Right lobe of liver (tissue), 6 donors: ENCODE measurements around the gene EMX1. TPM values are rescaled to one million over a fixed set of nuclear protein-coding genes. Genes with fewer than 3 reads are reported as not detected.
"Not testable (repeated sequence)": the region's sequence is repeated elsewhere in the genome, so short reads cannot be mapped to it uniquely, and the experiment has no call there.

Experiments
- ATAC-seq, 4 donors: fragments of 200-7000 bp; cut with Tn5 transposase; one replicate each; pipeline ENCODE4 v1.9.1; 2020; ENCODE audit warnings: mild to moderate bottlenecking in 4 of 4, moderate library complexity in 4 of 4
- DNase-seq, 3 donors: peaks; one replicate each; pipeline ENCODE4 v3.0.0-alpha.2; 2020
- H3K27ac ChIP-seq, 3 donors: fragments of 200-600 bp; one replicate each; pipeline ENCODE4 v1.8.0; 2022
- H3K27me3 ChIP-seq, 2 donors: fragments of 200-600 bp; one replicate each; pipeline ENCODE4 v1.8.0; 2022
- H3K36me3 ChIP-seq, 4 donors: fragments of 200-600 bp; sonication (generic) in 1 of 4; one replicate each; pipeline versions ENCODE4 v1.5.1 to v1.8.0; 2017 to 2022; ENCODE audit warnings: control low read depth in 1 of 4
- H3K4me1 ChIP-seq, 4 donors: fragments of 200-600 bp; sonication (generic) in 1 of 4; one replicate each; pipeline versions ENCODE4 v1.5.1 to v1.8.0; 2017 to 2022; ENCODE audit warnings: control low read depth in 1 of 4
- H3K4me3 ChIP-seq, 3 donors: fragments of 200-600 bp; one replicate each; pipeline ENCODE4 v1.8.0; 2022
- H3K9me3 ChIP-seq, 4 donors: fragments of 200-600 bp; sonication (generic) in 1 of 4; one replicate each; pipeline versions ENCODE4 v1.5.1 to v1.8.0; 2017 to 2022; ENCODE audit warnings: control low read depth in 1 of 4
- POLR2A ChIP-seq: fragments of 450-650 bp; IDR thresholded peaks from one replicate; pipeline ENCODE4 v1.6.1; 2017; ENCODE audit warnings: antibody characterized with exemption, mild to moderate bottlenecking
- WGBS: methylation state at CpG from one replicate; pipeline ENCODE4 v1.1.6; 2018; ENCODE audit warnings: low coverage, low lambda C conversion rate; ENCODE audit not compliant: insufficient coverage; ENCODE audit errors: missing lambda C conversion rate; 5-methylcytosine and 5-hydroxymethylcytosine counted together
- intact Hi-C, 2 donors: fragments of 100-400 bp; cut with DNase I; formaldehyde crosslinking; loops; one replicate each; pipeline versions ENCODE4 v1.11.2 to v1.14.1; 2022
- total RNA-seq, 6 experiments: library from RNA; depleted of rRNA in 2 of 6; stranded (reverse); fragments of >200 nt in 2 of 6; fragmentation: NEBNext Ultra II Directional in 3 of 6; extraction: Animal tissue kit (Norgen Biotek cat#: 25700) in 3 of 6; gene quantifications; one replicate each; pipeline versions ENCODE4 v1.1.0 to v1.2.4, GENCODE V29; 2016 to 2023
- TF ChIP-seq, protein P1 (sequence below), 4 donors: fragments of 200-600 bp in 3 of 4; fragments of 450-650 bp in 1 of 4; IDR thresholded peaks; one replicate each; pipeline versions ENCODE4 v1.5.1 to v1.8.0; 2016 to 2022; ENCODE audit warnings: antibody characterized with exemption in 4 of 4, mild to moderate bottlenecking in 2 of 4
- donor health status: DM: no; HTN: yes; CAD: no.
- donor health status: DM: no; HTN: no; CAD: no.
- donor health status: DM: no; HTN: no; CAD: no.
- donor health status: DM: no; HTN: yes; CAD: no.
- donor health status: DM: no; HTN: yes; CAD: no.

EMX1 gene
- total RNA-seq, 6 experiments from 2014 or later: 0.25 to 0.49 (median 0.29) TPM; not detected in 3

DNA sequence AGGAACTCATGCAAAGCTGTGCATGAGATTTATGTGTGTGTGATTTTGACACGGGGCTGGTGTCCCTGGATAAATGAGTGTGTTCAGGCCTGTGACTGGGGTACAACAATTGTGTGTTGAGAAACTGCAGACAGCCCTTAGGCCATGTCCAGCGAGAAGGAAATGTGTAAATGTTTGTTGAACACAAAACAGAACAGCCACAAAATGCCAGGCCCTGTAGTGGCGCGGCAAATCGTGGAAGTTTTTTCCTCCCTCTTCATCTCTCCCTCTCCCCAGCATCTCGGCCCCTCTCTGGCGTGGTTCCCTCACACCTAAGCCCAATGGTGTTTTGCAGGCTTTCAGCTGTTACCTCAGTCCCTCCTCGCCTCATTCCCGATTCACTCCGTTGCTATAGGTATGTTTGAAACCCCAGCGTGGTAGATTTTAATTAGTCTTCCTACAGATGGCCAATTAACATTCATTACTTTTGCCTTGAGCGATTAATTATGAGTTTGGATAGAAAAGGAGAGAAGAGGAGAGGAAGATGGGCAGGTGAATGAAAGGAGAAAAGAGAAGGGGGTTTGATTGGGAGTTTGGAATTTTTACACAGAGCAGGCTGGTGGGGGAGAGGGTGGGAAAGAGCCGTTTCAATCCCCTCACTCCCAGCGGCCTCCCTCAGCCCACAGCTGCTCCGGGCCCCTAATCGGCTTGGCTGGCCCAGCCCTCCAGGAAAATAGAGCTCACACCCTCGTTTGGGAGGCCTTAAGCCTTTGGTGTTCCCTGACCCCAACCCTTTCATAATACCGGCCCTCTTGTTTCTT lies 19.3 kb upstream of the EMX1 start:
- Histone ChIP-seq H3K27ac (no peak overlapping the region), H3K27me3 (peaks cover 0 to 7% of the 10 kb centered on the region in 2 donors), H3K36me3 (no peaks in the 10 kb centered on the region), H3K9me3 (no peaks in the 10 kb centered on the region), H3K4me1 (no peaks in the 10 kb centered on the region), H3K4me3 (no peak overlapping the region)
- no peak for TF ChIP-seq POLR2A
- TF ChIP-seq, protein P1, sequence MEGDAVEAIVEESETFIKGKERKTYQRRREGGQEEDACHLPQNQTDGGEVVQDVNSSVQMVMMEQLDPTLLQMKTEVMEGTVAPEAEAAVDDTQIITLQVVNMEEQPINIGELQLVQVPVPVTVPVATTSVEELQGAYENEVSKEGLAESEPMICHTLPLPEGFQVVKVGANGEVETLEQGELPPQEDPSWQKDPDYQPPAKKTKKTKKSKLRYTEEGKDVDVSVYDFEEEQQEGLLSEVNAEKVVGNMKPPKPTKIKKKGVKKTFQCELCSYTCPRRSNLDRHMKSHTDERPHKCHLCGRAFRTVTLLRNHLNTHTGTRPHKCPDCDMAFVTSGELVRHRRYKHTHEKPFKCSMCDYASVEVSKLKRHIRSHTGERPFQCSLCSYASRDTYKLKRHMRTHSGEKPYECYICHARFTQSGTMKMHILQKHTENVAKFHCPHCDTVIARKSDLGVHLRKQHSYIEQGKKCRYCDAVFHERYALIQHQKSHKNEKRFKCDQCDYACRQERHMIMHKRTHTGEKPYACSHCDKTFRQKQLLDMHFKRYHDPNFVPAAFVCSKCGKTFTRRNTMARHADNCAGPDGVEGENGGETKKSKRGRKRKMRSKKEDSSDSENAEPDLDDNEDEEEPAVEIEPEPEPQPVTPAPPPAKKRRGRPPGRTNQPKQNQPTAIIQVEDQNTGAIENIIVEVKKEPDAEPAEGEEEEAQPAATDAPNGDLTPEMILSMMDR (IDR thresholded peaks at IDR 0.05): no peak
- intact Hi-C loops: loop anchor here (10.0 kb wide), 2 partner anchors 187 to 277 kb away; no protein-coding TSS in a partner anchor
- WGBS: 75% methylated on average over 12 of the region's 18 CpGs
- ATAC-seq (no peak), DNase-seq (no peak)

DNA sequence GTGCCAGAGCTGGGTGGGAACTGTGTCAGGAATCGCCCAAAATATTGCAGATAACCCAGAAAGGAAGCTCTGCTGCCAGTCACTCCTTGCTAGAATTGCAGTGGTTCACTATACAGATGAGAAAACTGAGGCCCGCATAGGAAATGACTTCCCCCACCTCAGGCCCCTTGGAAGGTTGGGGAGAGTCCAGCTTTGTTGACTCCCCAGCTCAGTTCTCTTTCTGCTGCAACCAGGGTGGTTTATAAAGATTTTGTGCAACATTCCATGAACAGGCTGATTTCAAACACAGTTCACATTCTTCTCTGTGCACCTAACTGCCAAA lies 18.8 kb upstream of the EMX1 start:
- Histone ChIP-seq H3K4me3 (no peak overlapping the region), H3K27ac (no peak overlapping the region), H3K36me3 (no peaks in the 10 kb centered on the region), H3K27me3 (peaks cover 0 to 7% of the 10 kb centered on the region in 2 donors), H3K4me1 (no peaks in the 10 kb centered on the region), H3K9me3 (no peaks in the 10 kb centered on the region)
- DNase-seq (no peak), ATAC-seq (no peak)
- 71% methylated on average over 2 of the region's 2 CpGs for WGBS
- TF ChIP-seq, protein P1 (IDR thresholded peaks at IDR 0.05): no peak
- no peak for TF ChIP-seq POLR2A
- intact Hi-C loops: loop anchor here (10.0 kb wide), 2 partner anchors 186 to 276 kb away; no protein-coding TSS in a partner anchor

DNA sequence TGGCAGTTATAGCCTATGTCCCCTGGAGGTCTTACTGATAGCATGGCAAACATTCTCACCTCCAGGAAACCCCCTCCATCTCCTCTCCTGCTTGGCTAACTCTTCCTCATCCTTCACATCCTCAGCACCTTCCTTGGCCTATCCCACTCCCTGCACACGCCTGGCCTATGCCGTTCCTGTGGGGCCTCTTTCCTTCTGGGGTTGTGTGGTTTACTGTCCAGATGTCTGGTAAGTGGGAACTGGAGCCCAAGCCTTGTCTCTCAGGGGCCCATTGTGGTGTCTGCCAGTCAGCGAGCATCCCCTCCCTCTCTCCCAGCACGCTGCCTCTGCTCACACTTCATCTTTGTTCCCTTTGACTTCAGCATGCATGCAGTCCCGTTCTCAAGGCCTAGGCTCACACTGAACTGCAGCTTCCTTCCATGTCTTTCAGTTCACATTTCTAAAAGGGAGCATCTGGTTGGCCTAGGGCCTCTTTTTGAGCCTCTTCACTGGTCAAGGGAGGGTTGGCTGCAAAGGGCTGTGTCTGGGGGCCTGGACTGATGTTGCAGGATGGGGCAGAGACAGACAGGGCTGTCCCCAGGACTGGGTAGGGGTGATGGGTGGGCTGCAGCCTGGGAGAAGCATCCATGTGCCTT lies 17.0 kb upstream of the EMX1 start:
- WGBS: 65% methylated on average over 3 of the region's 5 CpGs
- no peaks in the 10 kb centered on the region for H3K36me3 ChIP-seq
- DNase-seq (no peak), ATAC-seq (peak in 1 of 4 donors; percentile 23)
- no peak overlapping the region for H3K4me3 ChIP-seq
- no peaks in the 10 kb centered on the region for H3K9me3 ChIP-seq
- no peak overlapping the region for H3K27ac ChIP-seq
- H3K4me1 ChIP-seq: no peaks in the 10 kb centered on the region
- TF ChIP-seq, protein P1 (IDR thresholded peaks at IDR 0.05): no peak
- TF ChIP-seq POLR2A: no peak
- intact Hi-C loops: no loop called here
- H3K27me3 ChIP-seq: peaks cover 0 to 10% of the 10 kb centered on the region in 2 donors

DNA sequence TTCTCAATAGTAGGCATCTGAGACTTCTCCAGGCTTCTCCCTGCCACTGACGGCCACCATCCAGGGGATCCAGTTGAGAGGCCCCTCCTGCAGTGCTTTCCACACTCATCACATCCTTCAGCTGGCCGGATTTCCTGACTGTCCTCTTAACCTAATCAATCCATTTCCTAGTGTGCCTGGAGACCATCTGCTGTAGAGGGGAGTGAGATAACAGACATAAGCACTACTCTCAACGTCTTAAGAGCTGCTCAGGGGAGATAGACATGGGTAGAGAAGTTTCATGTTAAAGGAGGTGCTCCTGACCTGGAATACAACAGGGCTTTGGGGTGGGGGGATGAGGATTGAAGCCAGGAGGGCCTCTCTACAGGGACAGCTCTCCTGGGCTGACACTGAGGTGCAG lies 15.9 kb upstream of the EMX1 start:
- no peaks in the 10 kb centered on the region for H3K4me1 ChIP-seq
- no peak for ATAC-seq
- no peak for DNase-seq
- no peaks in the 10 kb centered on the region for H3K36me3 ChIP-seq
- no peaks in the 10 kb centered on the region for H3K9me3 ChIP-seq
- peaks cover 0 to 13% of the 10 kb centered on the region in 2 donors for H3K27me3 ChIP-seq
- TF ChIP-seq, protein P1 (IDR thresholded peaks at IDR 0.05): no peak
- no peak for TF ChIP-seq POLR2A
- no peak overlapping the region for H3K27ac ChIP-seq
- 55% methylated on average over 3 of the region's 3 CpGs for WGBS
- no peak overlapping the region for H3K4me3 ChIP-seq
- intact Hi-C loops: no loop called here

DNA sequence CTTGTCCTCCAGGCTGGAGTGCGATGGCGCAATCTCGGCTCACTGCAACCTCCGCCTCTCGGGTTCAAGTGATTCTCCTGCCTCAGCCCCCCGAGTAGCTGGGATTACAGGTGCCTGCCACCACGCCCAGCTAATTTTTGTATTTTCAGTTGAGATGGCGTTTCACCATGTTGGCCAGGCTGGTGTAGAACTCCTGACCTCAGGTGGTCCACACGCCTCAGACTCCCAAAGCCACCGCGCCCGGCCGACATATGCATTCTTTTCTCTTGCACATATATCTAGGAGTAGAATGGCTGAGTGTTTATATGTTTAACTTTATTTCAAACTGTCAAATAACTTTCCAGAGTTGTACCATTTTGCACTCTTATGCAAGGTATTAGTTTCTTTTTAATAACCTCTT lies 9.9 kb upstream of the EMX1 start:
- H3K27me3 ChIP-seq: peaks cover 0 to 46% of the 10 kb centered on the region in 2 donors
- H3K36me3 ChIP-seq, intact Hi-C loops, ATAC-seq, DNase-seq, H3K4me1 ChIP-seq, H3K9me3 ChIP-seq, H3K4me3 ChIP-seq, H3K27ac ChIP-seq: not testable (repeated sequence)
- 77% methylated on average over 12 of the region's 13 CpGs for WGBS
